Mucosa of descending colon (tissue), 3 donors: Measurements from ENCODE around the gene SYT9. TPM values are rescaled to one million over a fixed set of nuclear protein-coding genes. Genes with fewer than 3 reads are reported as not detected.

Experiments
- ATAC-seq: fragments of 200-7000 bp; cut with Tn5 transposase; one replicate; pipeline ENCODE4 v1.9.1; 2020; ENCODE audit warnings: mild to moderate bottlenecking, moderate library complexity
- DNase-seq, 3 donors: peaks; one replicate each; pipeline ENCODE4 v3.0.0-alpha.2; 2020
- H3K36me3 ChIP-seq: fragments of 200-600 bp; one replicate; pipeline ENCODE4 v1.8.0; 2021; ENCODE audit warnings: low read depth, mild to moderate bottlenecking
- H3K4me1 ChIP-seq: fragments of 200-600 bp; one replicate; pipeline ENCODE4 v1.8.0; 2021; ENCODE audit warnings: low read depth, mild to moderate bottlenecking
- H3K4me3 ChIP-seq: fragments of 200-600 bp; one replicate; pipeline ENCODE4 v1.8.0; 2021; ENCODE audit warnings: mild to moderate bottlenecking
- H3K9me3 ChIP-seq: fragments of 200-600 bp; one replicate; pipeline ENCODE4 v1.8.0; 2021; ENCODE audit warnings: mild to moderate bottlenecking
- CTCF ChIP-seq: fragments of 200-600 bp; IDR thresholded peaks from one replicate; pipeline ENCODE4 v1.8.0; 2022; ENCODE audit warnings: antibody characterized with exemption, mild to moderate bottlenecking
- intact Hi-C, 2 donors: fragments of 100-400 bp; cut with DNase I in 1 of 2; cut with micrococcal nuclease in 1 of 2; formaldehyde crosslinking; loops; one replicate each; pipeline versions ENCODE4 v1.11.0 to v1.11.1; 2022; cut with DNase I, micrococcal nuclease
- total RNA-seq, 3 donors: library from RNA; stranded (reverse); fragmentation: NEBNext Ultra II Directional in 2 of 3; extraction: Animal tissue kit (Norgen Biotek cat#: 25700) in 2 of 3; gene quantifications; one replicate each; pipeline versions ENCODE4 v1.2.1 to v1.2.4, GENCODE V29; 2021 to 2023
- donor health status: DM: no; HTN: no; CAD: no; lungs with moderate emphysema.
- donor health status: DM: no; HTN: no; CAD: no.
- donor health status: DM: no; HTN: yes; CAD: no.

SYT9 gene
- total RNA-seq, 3 donors from 2014 or later, result 0.12 to 0.57 (median 0.14) TPM

- H3K9me3 ChIP-seq, result no peaks in the 10 kb centered on the region
- ATAC-seq, result no peak
- no peak for TF ChIP-seq CTCF
Measured at GRCh38 chr11:7413961-7414915, 162.5 kb downstream of the SYT9 start.

GRCh38 chr11:7414973-7415817 lies 163.5 kb downstream of the SYT9 start:
- H3K4me1 ChIP-seq, result peaks cover 3% of the 10 kb centered on the region
- DNase-seq, result peak in 1 of 3 donors; percentile 28
- intact Hi-C loops, result no loop called here
- peak; percentile 50 for ATAC-seq
- TF ChIP-seq CTCF, result no peak
- no peaks in the 10 kb centered on the region for H3K9me3 ChIP-seq
- H3K36me3 ChIP-seq, result no peaks in the 10 kb centered on the region
- no peak overlapping the region for H3K4me3 ChIP-seq

More at GRCh38 chr11:7413961-7414915, 162.5 kb downstream of the SYT9 start:
- H3K4me1 ChIP-seq, result peaks cover 3% of the 10 kb centered on the region
- intact Hi-C loops, result no loop called here
- DNase-seq, result no peak
- H3K36me3 ChIP-seq, result no peaks in the 10 kb centered on the region
- no peak overlapping the region for H3K4me3 ChIP-seq

GRCh38 chr11:7416080-7416479 lies 164.4 kb downstream of the SYT9 start:
- Histone ChIP-seq H3K9me3 (no peaks in the 10 kb centered on the region), H3K36me3 (no peaks in the 10 kb centered on the region), H3K4me3 (no peak overlapping the region), H3K4me1 (peaks cover 3% of the 10 kb centered on the region)
- ATAC-seq (peak; percentile 89), DNase-seq (peak in 1 of 3 donors; percentile 60)
- intact Hi-C loops, result no loop called here
- TF ChIP-seq CTCF, result no peak

- H3K4me1 ChIP-seq, result peaks cover 3% of the 10 kb centered on the region
- H3K36me3 ChIP-seq, result no peaks in the 10 kb centered on the region
- intact Hi-C loops, result no loop called here
- DNase-seq, result no peak
- H3K9me3 ChIP-seq, result no peaks in the 10 kb centered on the region
- no peak overlapping the region for H3K4me3 ChIP-seq
- TF ChIP-seq CTCF, result no peak
- no peak for ATAC-seq
Measured at GRCh38 chr11:7417328-7417727, 165.6 kb downstream of the SYT9 start.

- ATAC-seq (no peak), DNase-seq (no peak)
- H3K36me3 ChIP-seq, result no peaks in the 10 kb centered on the region
- no peak overlapping the region for H3K4me3 ChIP-seq
- no peak for TF ChIP-seq CTCF
- H3K9me3 ChIP-seq, result no peaks in the 10 kb centered on the region
- intact Hi-C loops, result no loop called here
- peaks cover 3% of the 10 kb centered on the region for H3K4me1 ChIP-seq
Measured at GRCh38 chr11:7418061-7418460, 166.4 kb downstream of the SYT9 start.
